Ammon's horn (tissue), 1 donor: ENCODE data around the gene MARK3.

ENCODE experiments used
- DNase-seq: peaks from one replicate; pipeline ENCODE4 v3.0.0-alpha.2; 2016; ENCODE audit warnings: low spot score

The MARK3 gene

DNA sequence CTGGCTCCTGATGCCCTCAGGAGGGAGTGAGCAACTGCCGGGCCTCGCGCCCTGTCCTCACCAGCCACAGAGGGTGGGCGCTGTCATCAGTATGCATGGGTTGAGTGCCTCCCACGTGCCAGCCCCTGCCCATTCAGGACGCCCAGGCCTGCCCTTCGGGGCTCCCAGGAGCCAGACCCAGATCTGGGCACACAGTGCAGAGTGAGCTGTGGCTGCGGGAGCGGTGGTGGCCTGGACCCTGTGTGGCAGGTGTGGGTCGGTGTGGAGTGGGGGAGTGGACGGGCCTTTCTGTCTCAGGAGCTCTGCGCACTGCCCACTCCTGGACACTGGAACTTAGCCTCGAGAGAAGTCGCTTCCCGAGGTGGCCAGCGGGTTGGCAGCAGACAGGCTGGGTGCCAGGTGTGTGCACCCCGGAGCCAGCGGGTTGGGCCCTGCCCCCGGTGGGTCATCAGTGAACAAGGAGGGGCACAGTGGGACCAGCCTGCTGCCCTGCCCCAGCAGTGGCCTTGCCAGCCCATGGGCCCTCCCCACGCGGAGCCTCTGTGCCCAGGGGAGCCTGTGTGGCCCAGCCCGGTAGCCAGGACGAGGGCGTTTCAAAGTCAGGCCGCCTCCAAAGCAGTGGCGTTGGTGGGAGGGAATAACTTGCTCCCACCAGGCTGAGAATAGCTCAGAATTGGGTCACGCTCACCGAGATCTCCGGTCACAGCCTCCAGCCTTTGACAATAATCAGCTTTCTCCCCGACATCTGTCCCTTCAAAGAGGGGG is 153.3 kb downstream of the MARK3 start:
- no peak for DNase-seq

GRCh38 chr14:103539056-103539825 is 154.0 kb downstream of the MARK3 start:
- no peak for DNase-seq

DNA sequence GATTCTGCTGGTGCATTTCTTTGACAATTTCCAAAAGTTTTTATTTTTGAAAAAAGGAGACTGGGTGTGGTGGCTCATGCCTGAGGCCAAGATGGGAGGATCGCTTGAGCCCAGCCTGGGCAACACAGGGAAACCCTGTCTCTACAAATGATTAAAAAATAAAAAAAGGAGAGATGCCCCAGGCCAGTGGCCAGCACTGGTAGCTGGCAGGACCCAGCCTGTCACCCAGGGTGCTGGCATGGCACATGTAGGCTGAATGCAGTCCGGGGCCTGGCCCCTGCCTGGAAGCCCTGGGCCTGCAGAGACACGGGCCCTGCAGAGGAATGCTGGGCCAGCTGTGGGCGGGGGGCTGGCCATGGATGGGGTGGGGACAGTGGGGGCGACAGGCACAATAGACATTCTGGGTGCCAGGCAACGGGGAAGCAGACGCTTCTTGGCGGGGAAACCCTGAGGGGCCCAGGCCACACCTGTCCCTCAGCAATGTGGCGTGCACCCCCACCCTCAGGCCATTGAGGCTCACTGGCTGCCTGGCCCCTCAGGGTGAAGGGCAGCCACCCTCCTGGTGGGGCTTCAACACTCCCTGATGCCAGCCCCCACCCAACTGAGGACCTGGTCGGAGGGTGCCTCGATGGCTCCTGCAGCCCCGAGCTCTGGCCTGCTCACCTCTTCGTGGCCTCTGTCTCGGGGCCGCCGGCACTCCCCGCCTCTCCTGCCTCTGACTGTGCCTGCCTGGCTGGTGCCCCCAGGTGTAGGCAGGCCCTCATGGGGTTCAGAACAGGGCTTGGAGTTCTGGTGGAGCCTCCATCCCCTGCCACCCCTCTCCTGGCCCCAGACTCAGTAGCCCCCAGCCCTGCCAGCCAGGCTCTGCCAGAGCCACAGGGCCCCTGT is 155.8 kb downstream of the MARK3 start:
- DNase-seq, result no peak

- no peak for DNase-seq
These were observed 156.7 kb downstream of the MARK3 start for GRCh38 chr14:103541709-103542604.

- peak; percentile 95 for DNase-seq
These were observed 157.4 kb downstream of the MARK3 start for GRCh38 chr14:103542605-103543088.

GRCh38 chr14:103543140-103543539 is 157.9 kb downstream of the MARK3 start:
- DNase-seq, result no peak

GRCh38 chr14:103543721-103544387 is 158.6 kb downstream of the MARK3 start:
- DNase-seq, result peak; percentile 61

GRCh38 chr14:103544388-103545218 is 159.4 kb downstream of the MARK3 start:
- DNase-seq, result peak; percentile 93

GRCh38 chr14:103545219-103545914 is 160.2 kb downstream of the MARK3 start:
- no peak for DNase-seq

- no peak for DNase-seq
These were observed 160.9 kb downstream of the MARK3 start for GRCh38 chr14:103545915-103546651.

- peak; percentile 84 for DNase-seq
These were observed 161.6 kb downstream of the MARK3 start for GRCh38 chr14:103546652-103547454.

DNA sequence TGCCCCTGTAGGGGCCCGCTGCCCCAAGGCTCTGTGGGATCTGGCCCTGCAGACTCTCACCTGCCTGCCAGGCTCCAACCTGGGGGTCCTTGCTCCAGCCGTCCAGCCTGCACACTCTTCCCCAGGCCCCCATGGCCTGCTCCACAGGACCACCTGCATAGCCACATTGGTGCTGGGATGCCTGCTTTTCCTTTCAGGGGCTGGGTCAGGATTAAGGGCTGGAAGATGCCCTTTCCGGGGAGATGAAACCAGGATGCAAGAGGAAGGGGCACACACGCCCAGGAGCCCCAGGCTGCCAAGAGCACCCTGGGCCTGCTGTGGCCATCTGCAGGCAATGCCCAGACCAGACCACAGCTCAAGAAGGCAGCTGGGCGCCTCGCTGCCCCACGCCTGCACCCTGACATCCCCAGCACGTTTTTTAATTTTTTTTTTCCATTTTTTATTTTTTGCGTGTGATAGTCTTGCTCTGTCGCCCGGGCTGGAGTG is 162.3 kb downstream of the MARK3 start:
- no peak for DNase-seq

- no peak for DNase-seq
These were observed 162.8 kb downstream of the MARK3 start for GRCh38 chr14:103547941-103548462.

DNA sequence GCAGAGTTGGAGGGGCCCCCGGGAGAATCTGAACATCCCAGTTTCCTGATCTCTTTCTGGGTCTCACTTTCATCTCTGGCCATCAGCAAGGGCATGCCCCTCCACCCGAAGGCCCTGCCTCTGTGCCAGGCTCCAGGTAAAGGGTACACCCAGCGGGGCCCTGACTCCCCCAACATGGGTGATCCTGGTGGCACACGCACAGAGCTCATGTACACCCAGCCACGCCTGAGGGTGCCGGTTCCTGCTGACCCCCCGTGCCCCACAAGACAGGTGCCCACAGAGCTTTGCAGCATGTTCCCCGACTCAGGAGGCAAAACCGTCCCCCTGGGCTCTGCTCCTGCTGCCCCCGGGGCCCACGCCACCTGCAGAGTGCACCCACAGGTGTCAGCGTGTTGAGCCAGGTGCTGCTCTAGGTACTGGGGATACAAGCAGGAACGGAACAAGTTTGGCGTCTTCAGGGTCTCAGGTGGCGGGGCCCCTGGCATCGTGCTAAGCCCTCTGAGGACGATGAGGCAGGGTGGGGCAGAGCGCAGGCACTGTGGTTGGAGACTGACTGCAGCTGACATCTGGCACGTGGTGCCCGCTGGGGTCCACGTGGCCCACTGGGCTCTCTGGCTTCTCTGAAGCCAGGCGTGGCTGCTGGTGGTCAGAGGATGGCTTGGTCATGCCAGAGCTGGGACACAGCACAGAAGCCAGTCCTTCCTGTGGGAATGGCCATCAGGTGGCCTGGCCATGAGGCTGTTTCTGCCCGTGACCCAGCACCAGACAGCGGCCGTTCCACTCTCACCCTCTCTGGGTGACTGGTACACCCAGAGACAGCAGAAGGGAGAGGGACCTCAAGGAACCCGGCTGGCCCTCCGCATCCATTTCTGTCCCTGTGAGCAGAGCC is 163.5 kb downstream of the MARK3 start:
- peak; percentile 73 for DNase-seq

DNA sequence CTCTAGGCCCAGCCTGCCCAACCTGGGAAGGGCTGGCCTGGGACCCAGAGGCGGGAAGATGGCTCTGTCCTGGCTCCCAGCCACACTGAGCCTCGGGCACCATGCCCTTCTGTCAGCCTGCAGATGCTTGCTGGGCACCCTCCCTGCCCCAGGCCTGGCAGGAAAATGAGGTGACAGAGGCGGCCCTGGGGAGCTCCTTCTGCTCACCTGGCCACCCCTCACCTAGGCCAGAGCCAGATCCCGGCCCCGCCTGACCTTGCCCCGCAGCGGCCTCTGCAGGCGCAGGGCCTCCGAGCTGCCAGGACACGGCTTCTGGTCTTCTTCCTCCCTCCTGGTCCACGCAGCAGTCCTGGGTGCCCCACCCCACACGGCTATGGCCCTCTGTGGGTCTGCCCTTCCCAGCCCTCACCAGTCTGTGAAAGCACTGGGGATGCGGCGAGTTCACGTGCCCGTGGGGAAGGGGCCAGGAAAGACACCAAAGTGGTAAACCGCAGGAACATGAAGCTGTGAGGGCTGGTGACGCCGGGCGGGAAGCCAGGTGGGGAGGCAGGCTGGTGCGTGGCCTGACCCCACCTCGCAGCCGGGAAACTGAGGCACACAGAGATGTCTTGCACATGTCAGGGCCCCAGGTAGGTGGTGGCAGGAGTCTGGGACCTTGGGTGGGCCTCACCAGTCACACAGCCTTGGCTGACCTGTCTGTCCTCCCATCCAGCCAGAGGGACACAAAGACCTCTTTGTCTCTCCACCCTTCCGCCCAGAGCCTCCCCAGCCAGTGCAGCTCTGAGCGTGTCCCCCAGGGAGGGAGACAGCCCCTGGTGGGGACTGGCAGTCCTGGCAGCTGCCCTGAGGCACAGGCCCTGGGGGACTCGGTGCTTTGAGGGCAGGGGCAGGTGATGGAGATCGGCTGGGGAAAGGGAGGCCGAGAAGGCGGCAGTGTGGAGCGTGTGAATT is 164.4 kb downstream of the MARK3 start:
- peak; percentile 93 for DNase-seq
